HepG2 (cell line): Measurements from ENCODE around the gene PEF1. TPM values are rescaled to one million over a fixed set of nuclear protein-coding genes. Genes with fewer than 3 reads are reported as not detected.

ENCODE experiments used
- CREM ChIP-seq, 2 experiments: sonication (generic) in 1 of 2; formaldehyde crosslinking in 1 of 2; IDR thresholded peaks; 2 replicates each; pipeline versions ENCODE4 v1.4.0 to v1.6.1; 2016 to 2020; ENCODE audit warnings: antibody characterized with exemption in 1 of 2, mild to moderate bottlenecking in 1 of 2, missing genetic modification reagents in 1 of 2
- DDIT3 ChIP-seq: sonication (generic); formaldehyde crosslinking; IDR thresholded peaks from 2 replicates; pipeline ENCODE4 v1.4.0; 2020; ENCODE audit warnings: mild to moderate bottlenecking, missing genetic modification reagents
- ETS1 ChIP-seq: sonication (generic); formaldehyde crosslinking; IDR thresholded peaks from 2 replicates; pipeline ENCODE4 v1.4.0; 2020; ENCODE audit warnings: missing genetic modification reagents
- ETV6 ChIP-seq: sonication (generic); formaldehyde crosslinking; conservative IDR thresholded peaks from 2 replicates; pipeline ENCODE4 v1.4.0; 2020; ENCODE audit warnings: missing genetic modification reagents
- HMG20B ChIP-seq: conservative IDR thresholded peaks from 2 replicates; pipeline ENCODE4 v1.6.1; 2016; ENCODE audit warnings: missing genetic modification reagents, missing compliant biosample characterization
- HMGXB4 ChIP-seq, 2 experiments: sonication (generic) in 1 of 2; formaldehyde crosslinking in 1 of 2; IDR thresholded peaks; 2 replicates each; pipeline versions ENCODE4 v1.4.0 to v1.6.1; 2018 to 2020; ENCODE audit warnings: missing genetic modification reagents in 2 of 2, borderline replicate concordance in 1 of 2, low read depth in 1 of 2, mild to moderate bottlenecking in 1 of 2, missing biosample characterization in 1 of 2
- HOXA7 ChIP-seq: sonication (generic); formaldehyde crosslinking; IDR thresholded peaks from 2 replicates; pipeline ENCODE4 v1.8.1; 2022; ENCODE audit warnings: mild to moderate bottlenecking, missing genetic modification reagents, moderate library complexity
- IRX3 ChIP-seq: sonication (generic); formaldehyde crosslinking; IDR thresholded peaks from 2 replicates; pipeline ENCODE4 v1.8.1; 2023; ENCODE audit warnings: mild to moderate bottlenecking, low read depth, missing genetic modification reagents, borderline replicate concordance
- ISX ChIP-seq: sonication (generic); formaldehyde crosslinking; conservative IDR thresholded peaks from 2 replicates; pipeline ENCODE4 v1.5.0; 2020; ENCODE audit warnings: missing genetic modification reagents
- MTF1 ChIP-seq: sonication (generic); formaldehyde crosslinking; IDR thresholded peaks from 2 replicates; pipeline ENCODE4 v1.5.0; 2020; ENCODE audit warnings: missing genetic modification reagents
- MYNN ChIP-seq: sonication (generic); formaldehyde crosslinking; IDR thresholded peaks from 2 replicates; pipeline ENCODE4 v1.4.0; 2020; ENCODE audit warnings: mild to moderate bottlenecking, low read depth, missing genetic modification reagents
- REST ChIP-seq, 2 experiments: IDR thresholded peaks; 2 replicates each; pipeline ENCODE4 v1.6.1; 2011 to 2012; ENCODE audit warnings: low read length in 2 of 2, borderline replicate concordance in 1 of 2, low read depth in 1 of 2, mild to moderate bottlenecking in 1 of 2, moderate library complexity in 1 of 2
- SIX1 ChIP-seq: sonication (generic); formaldehyde crosslinking; IDR thresholded peaks from 2 replicates; pipeline ENCODE4 v1.4.0; 2020; ENCODE audit warnings: missing genetic modification reagents, borderline replicate concordance
- SNAI1 ChIP-seq: sonication (generic); formaldehyde crosslinking; IDR thresholded peaks from 2 replicates; pipeline ENCODE4 v1.5.0; 2020; ENCODE audit warnings: mild to moderate bottlenecking, missing genetic modification reagents, borderline replicate concordance
- ZNF253 ChIP-seq: sonication (generic); formaldehyde crosslinking; IDR thresholded peaks from 2 replicates; pipeline ENCODE4 v1.8.0; 2022; ENCODE audit warnings: mild to moderate bottlenecking, missing genetic modification reagents, borderline replicate concordance
- ZNF326 ChIP-seq: sonication (generic); formaldehyde crosslinking; IDR thresholded peaks from 2 replicates; pipeline ENCODE4 v1.4.0; 2020; ENCODE audit warnings: missing genetic modification reagents, borderline replicate concordance
- ZNF572 ChIP-seq: sonication (generic); formaldehyde crosslinking; IDR thresholded peaks from 2 replicates; pipeline ENCODE4 v1.5.1; 2020; ENCODE audit warnings: mild to moderate bottlenecking, missing genetic modification reagents
- ZNF629 ChIP-seq: sonication (generic); formaldehyde crosslinking; conservative IDR thresholded peaks from 2 replicates; pipeline ENCODE4 v1.5.0; 2020; ENCODE audit warnings: missing genetic modification reagents
- ZNF660 ChIP-seq: sonication (generic); formaldehyde crosslinking; IDR thresholded peaks from 2 replicates; pipeline ENCODE4 v1.5.1; 2020; ENCODE audit warnings: mild to moderate bottlenecking, low read depth, missing genetic modification reagents, borderline replicate concordance
- ZSCAN20 ChIP-seq: sonication (generic); formaldehyde crosslinking; IDR thresholded peaks from 2 replicates; pipeline ENCODE4 v1.4.0; 2020; ENCODE audit warnings: missing genetic modification reagents, mild to moderate bottlenecking, borderline replicate concordance
- polyA plus RNA-seq, 8 experiments: library from polyadenylated mRNA; depleted of rRNA in 3 of 8; stranded (reverse) in 7 of 8; unstranded in 1 of 8; fragments of >200 nt; fragmentation: Illumina TruSeq in 4 of 8; extraction: Trizol in 4 of 8; gene quantifications; 2 replicates each; pipeline versions ENCODE4 v1.2.1 to v1.2.3, GENCODE V29; 2011 to 2016; ENCODE audit warnings: low read depth in 4 of 8, missing spikeins in 1 of 8, mixed read lengths in 1 of 8; ENCODE audit not compliant: insufficient read depth in 1 of 8
- total RNA-seq, 5 experiments: library from RNA; depleted of rRNA; stranded (reverse); fragments of >200 nt; fragmentation: Illumina TruSeq; extraction: Trizol; gene quantifications; 2 replicates each; pipeline ENCODE4 v1.2.3, GENCODE V29; 2016; ENCODE audit warnings: low read depth in 1 of 5

The PEF1 gene
- total and polyA plus RNA-seq, 2 of the 13 experiments (the other 11 are each of a cell fraction or from before 2014, with no cell fraction given) = 57.1 to 57.8 TPM

- TF ChIP-seq HMGXB4 (CRISPR knock-in tag; IDR thresholded peaks at IDR 0.05; ENCODE audit: borderline replicate concordance in 1 of 2, low read depth in 1 of 2) (no peak), HOXA7 (no peak), IRX3 (no peak), ZNF326 (CRISPR knock-in tag) (no peak), MTF1 (CRISPR knock-in tag) (no peak), CREM (IDR thresholded peaks at IDR 0.05) (no peak), CREM (CRISPR knock-in tag; IDR thresholded peaks at IDR 0.05) (no peak), ZNF253 (CRISPR knock-in tag) (0 out of 2 replicates have a peak, but pooled peaks have one; percentile 39), ETV6 (CRISPR knock-in tag) (peak; percentile 40; the same call in 1 of the 2 replicates), REST (IDR thresholded peaks at IDR 0.05; ENCODE audit: borderline replicate concordance in 1 of 2, low read depth in 1 of 2, low read length in 2 of 2) (no peak), ETS1 (CRISPR knock-in tag) (no peak), SIX1 (CRISPR knock-in tag) (no peak), ZSCAN20 (peak; percentile 57; the same call in 1 of the 2 replicates), MYNN (CRISPR knock-in tag) (peak; percentile 8; the same call in 1 of the 2 replicates), SNAI1 (peak; percentile 48; the same call in 1 of the 2 replicates), ZNF572 (CRISPR knock-in tag) (no peak), DDIT3 (CRISPR knock-in tag) (no peak), ZNF660 (CRISPR knock-in tag) (no peak), ISX (CRISPR knock-in tag) (0 out of 2 replicates have a peak, but pooled peaks have one; percentile 10), HMG20B (no peak), ZNF629 (CRISPR knock-in tag) (no peak)
These were observed 608 bp downstream of the PEF1 start (continued) for GRCh38 chr1:31643976-31644559.
